Activated CD8-positive, alpha-beta memory T cell treated with anti-CD3 and anti-CD28 coated beads for 4 hours (primary cell): ENCODE data around the gene TEX10.

Source experiments
- DNase-seq, 2 donors: peaks; one replicate each; pipeline ENCODE4 v3.0.0-alpha.2; 2020; ENCODE audit warnings: low read depth in 2 of 2

Gene TEX10

GRCh38 chr9:100285080-100285479, 67.7 kb downstream of the TEX10 start:
- DNase-seq, result no peak

- no peak for DNase-seq
Measured at GRCh38 chr9:100284247-100284646, 68.5 kb downstream of the TEX10 start.

GRCh38 chr9:100282388-100282719, 70.4 kb downstream of the TEX10 start:
- DNase-seq, result no peak

- no peak for DNase-seq
Measured at GRCh38 chr9:100281676-100282387, 70.9 kb downstream of the TEX10 start.

GRCh38 chr9:100281066-100281465, 71.7 kb downstream of the TEX10 start:
- no peak for DNase-seq

GRCh38 chr9:100277166-100277979, 75.4 kb downstream of the TEX10 start:
- DNase-seq, result no peak

GRCh38 chr9:100269656-100270055, 83.1 kb downstream of the TEX10 start:
- DNase-seq, result no peak

GRCh38 chr9:100268271-100268670, 84.5 kb downstream of the TEX10 start:
- no peak for DNase-seq

- no peak for DNase-seq
Measured at GRCh38 chr9:100267211-100267610, 85.5 kb downstream of the TEX10 start.
